Epithelial cell of esophagus (primary cell): ENCODE results near the gene MBLAC1.
A peak's percentile ranks its signal among the peaks of the same experiment; 100 is the strongest.

Experiments
- DNase-seq: peaks from one replicate; pipeline ENCODE4 v3.0.0; 2010; ENCODE audit warnings: low read depth
- H3K4me3 ChIP-seq: 2 replicates; pipeline ENCODE4 v1.5.1; 2011; ENCODE audit warnings: mild to moderate bottlenecking, low read length, control low read depth
- CTCF ChIP-seq: IDR thresholded peaks from 2 replicates; pipeline ENCODE4 v1.5.1; 2011; ENCODE audit warnings: low read depth, mild to moderate bottlenecking, low read length, control low read depth, inconsistent platforms; ENCODE audit not compliant: insufficient read depth; ENCODE audit errors: missing control alignments

Gene MBLAC1

GRCh38 chr7:100095704-100096103 lies 31.1 kb upstream of the MBLAC1 start:
- TF ChIP-seq CTCF, result no peak

GRCh38 chr7:100098913-100099312 lies 27.9 kb upstream of the MBLAC1 start:
- H3K4me3 ChIP-seq, result no peak overlapping the region
- TF ChIP-seq CTCF, result no peak
- DNase-seq, result no peak

More at GRCh38 chr7:100095704-100096103, 31.1 kb upstream of the MBLAC1 start:
- no peak for DNase-seq
- H3K4me3 ChIP-seq, result no peak overlapping the region

DNA sequence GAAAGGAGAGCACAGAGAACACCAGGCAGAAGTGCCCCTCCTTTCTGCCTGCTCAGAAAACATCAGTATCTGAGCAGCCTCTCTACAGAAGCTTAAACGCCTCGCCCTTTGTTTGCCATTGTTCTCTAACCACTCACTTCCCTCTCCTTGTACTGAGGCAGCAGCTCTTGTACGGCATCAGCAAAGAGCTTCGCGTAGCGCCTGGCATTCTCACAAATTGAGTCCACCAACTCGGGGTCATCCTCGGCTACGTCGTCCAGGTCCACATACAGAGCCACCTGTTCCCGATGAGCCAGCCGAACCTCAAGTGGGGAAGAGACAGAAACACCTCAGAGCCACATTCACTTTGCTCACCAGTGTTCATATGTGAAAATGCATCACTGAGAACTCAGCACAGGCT lies 27.3 kb upstream of the MBLAC1 start:
- peak; percentile 27 for DNase-seq
- H3K4me3 ChIP-seq, result peak overlapping the region; percentile 90
- no peak for TF ChIP-seq CTCF

GRCh38 chr7:100100420-100101015 lies 26.2 kb upstream of the MBLAC1 start:
- peak; percentile 99 for DNase-seq
- peak overlapping the region; percentile 90 for H3K4me3 ChIP-seq
- TF ChIP-seq CTCF, result no peak

DNA sequence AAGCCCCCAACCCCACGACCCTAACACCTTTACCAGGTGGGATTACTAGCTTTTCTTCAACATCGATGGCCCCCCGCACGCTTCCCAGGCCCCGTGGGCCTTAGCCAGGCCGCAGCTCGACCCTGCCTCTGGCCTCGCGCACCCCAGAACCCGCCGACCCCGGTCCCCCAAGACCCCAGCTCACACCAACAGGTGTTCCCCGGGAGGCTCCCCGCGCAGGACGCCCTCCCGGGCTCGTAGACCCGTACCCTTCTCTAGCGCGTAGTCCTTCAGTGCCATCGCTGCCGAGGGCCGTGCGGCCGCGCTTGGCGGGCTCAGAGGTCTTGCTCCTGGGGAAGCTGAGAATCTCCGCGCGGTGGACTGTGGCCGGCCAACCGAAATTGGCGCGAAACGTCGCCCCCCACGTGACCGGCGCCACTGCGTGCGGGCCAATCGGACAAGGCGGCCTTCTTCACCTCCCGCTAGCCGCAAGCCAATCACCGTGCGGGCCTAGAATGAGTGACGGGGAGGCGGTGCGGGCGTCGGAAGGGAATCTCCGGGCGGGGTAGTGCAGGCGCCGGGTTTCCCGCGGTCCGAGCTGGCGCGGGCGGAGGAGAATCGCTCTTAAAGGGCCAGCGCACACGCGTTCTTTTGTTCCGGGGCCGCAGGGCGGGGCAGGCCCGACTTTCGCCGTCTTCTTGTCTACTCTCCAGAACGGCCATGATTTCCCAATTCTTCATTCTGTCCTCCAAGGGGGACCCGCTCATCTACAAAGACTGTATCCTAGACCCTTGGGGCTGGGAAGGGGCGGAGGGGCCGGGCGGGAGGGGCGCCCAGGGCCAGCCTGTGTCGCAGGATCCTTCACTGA lies 25.5 kb upstream of the MBLAC1 start, which contains the start of the genes AP4M1 and MCM7:
TSS of gene AP4M1 (plus strand) at position 628 of the 847 bp plus-strand sequence. CDS start at position 700, 72 bp downstream.
TSS of gene MCM7 (minus strand) at position 382 of the 847 bp plus-strand sequence. CDS start at position 279, 103 bp downstream.
- peak; percentile 100 for DNase-seq
- H3K4me3 ChIP-seq, result peak within 1 kb of the TSS; percentile 90
- no peak for TF ChIP-seq CTCF

- no peak for TF ChIP-seq CTCF
- no peak overlapping the region for H3K4me3 ChIP-seq
- no peak for DNase-seq
Observed at GRCh38 chr7:100102950-100103840, 23.6 kb upstream of the MBLAC1 start.
